Cardiac muscle cell (in vitro differentiated cells and primary cell): ENCODE results near the gene RBM38. TPM values are rescaled to one million over a fixed set of nuclear protein-coding genes. Genes with fewer than 3 reads are reported as not detected.

Experiments used
- DNase-seq, 2 donors: peaks; one replicate each; pipeline versions ENCODE4 v3.0.0 to v3.0.0-alpha.2; 2010 to 2017; ENCODE audit warnings: low read depth in 1 of 2, low spot score in 1 of 2
- H3K27ac ChIP-seq: fragments of 200-600 bp; sonication (generic); 2 replicates; pipeline ENCODE4 v1.5.1; 2016
- H3K27me3 ChIP-seq: fragments of 200-600 bp; sonication (generic); 2 replicates; pipeline ENCODE4 v1.6.0; 2016; ENCODE audit warnings: control low read depth
- H3K36me3 ChIP-seq: fragments of 200-600 bp; sonication (generic); 2 replicates; pipeline ENCODE4 v1.5.1; 2016; ENCODE audit warnings: control low read depth
- H3K4me1 ChIP-seq: fragments of 200-600 bp; sonication (generic); 2 replicates; pipeline ENCODE4 v1.8.1; 2017; ENCODE audit warnings: low read depth, mild to moderate bottlenecking, mixed run types
- H3K4me3 ChIP-seq: fragments of 200-600 bp; sonication (generic); 2 replicates; pipeline ENCODE4 v1.5.1; 2016; ENCODE audit warnings: mild to moderate bottlenecking
- H3K9me3 ChIP-seq: fragments of 200-600 bp; sonication (generic); 2 replicates; pipeline ENCODE4 v1.5.1; 2017; ENCODE audit warnings: low read depth, mild to moderate bottlenecking, control low read depth
- CTCF ChIP-seq: IDR thresholded peaks from 2 replicates; pipeline ENCODE4 v1.5.1; 2012; ENCODE audit warnings: low read depth, mild to moderate bottlenecking, low read length
- polyA plus RNA-seq: library from polyadenylated mRNA; unstranded; fragments of >200 nt; fragmentation: Nextera tagmentation; extraction: Ambion mirVana; gene quantifications from 2 replicates; pipeline ENCODE4 v1.2.1, GENCODE V29; 2016
- total RNA-seq: library from RNA; depleted of rRNA; stranded (reverse); fragments of >200 nt; gene quantifications from 2 replicates; pipeline ENCODE4 v1.2.3, GENCODE V29; 2016

The RBM38 gene
- total and polyA plus RNA-seq, 2 experiments from 2014 or later = 404 to 625 TPM

- H3K4me3 ChIP-seq = no peak overlapping the region
- H3K9me3 ChIP-seq = no peaks in the 10 kb centered on the region
- no peak for DNase-seq
- H3K36me3 ChIP-seq = no peaks in the 10 kb centered on the region
- H3K27ac ChIP-seq = no peak overlapping the region
- no peaks in the 10 kb centered on the region for H3K27me3 ChIP-seq
- H3K4me1 ChIP-seq = peaks cover 16% of the 10 kb centered on the region
- no peak for TF ChIP-seq CTCF
These were observed 4.4 kb upstream of the RBM38 start for GRCh38 chr20:57386762-57387161.

- TF ChIP-seq CTCF = no peak
- no peak for DNase-seq
These were observed 3.7 kb upstream of the RBM38 start for GRCh38 chr20:57387463-57387862.

GRCh38 chr20:57387945-57388371 lies 3.2 kb upstream of the RBM38 start:
- peaks cover 1% of the 10 kb centered on the region for H3K36me3 ChIP-seq
- no peaks in the 10 kb centered on the region for H3K9me3 ChIP-seq
- H3K4me3 ChIP-seq = no peak overlapping the region
- TF ChIP-seq CTCF = no peak
- DNase-seq = no peak
- peaks cover 16% of the 10 kb centered on the region for H3K4me1 ChIP-seq
- H3K27me3 ChIP-seq = no peaks in the 10 kb centered on the region
- H3K27ac ChIP-seq = no peak overlapping the region

More at GRCh38 chr20:57387463-57387862, 3.7 kb upstream of the RBM38 start:
- no peaks in the 10 kb centered on the region for H3K36me3 ChIP-seq
- H3K27me3 ChIP-seq = no peaks in the 10 kb centered on the region
- peaks cover 16% of the 10 kb centered on the region for H3K4me1 ChIP-seq
- no peak overlapping the region for H3K27ac ChIP-seq
- no peak overlapping the region for H3K4me3 ChIP-seq
- no peaks in the 10 kb centered on the region for H3K9me3 ChIP-seq

- Histone ChIP-seq H3K27ac (peak overlapping the region; percentile 75), H3K36me3 (peaks cover 9% of the 10 kb centered on the region), H3K4me1 (peaks cover 19% of the 10 kb centered on the region), H3K27me3 (no peaks in the 10 kb centered on the region), H3K9me3 (no peaks in the 10 kb centered on the region), H3K4me3 (no peak overlapping the region)
- peak; percentile 81 to 84 for DNase-seq
- TF ChIP-seq CTCF = peak; percentile 30
These were observed 2.1 kb upstream of the RBM38 start for GRCh38 chr20:57388953-57389694.

- Histone ChIP-seq H3K27me3 (no peaks in the 10 kb centered on the region), H3K4me1 (peaks cover 27% of the 10 kb centered on the region), H3K27ac (peak overlapping the region; percentile 75), H3K4me3 (no peak overlapping the region), H3K9me3 (no peaks in the 10 kb centered on the region), H3K36me3 (peaks cover 17% of the 10 kb centered on the region)
- TF ChIP-seq CTCF = no peak
- no peak for DNase-seq
These were observed 1.2 kb upstream of the RBM38 start for GRCh38 chr20:57389695-57390603.
